ENCODE data around the gene NDRG3.

DNA sequence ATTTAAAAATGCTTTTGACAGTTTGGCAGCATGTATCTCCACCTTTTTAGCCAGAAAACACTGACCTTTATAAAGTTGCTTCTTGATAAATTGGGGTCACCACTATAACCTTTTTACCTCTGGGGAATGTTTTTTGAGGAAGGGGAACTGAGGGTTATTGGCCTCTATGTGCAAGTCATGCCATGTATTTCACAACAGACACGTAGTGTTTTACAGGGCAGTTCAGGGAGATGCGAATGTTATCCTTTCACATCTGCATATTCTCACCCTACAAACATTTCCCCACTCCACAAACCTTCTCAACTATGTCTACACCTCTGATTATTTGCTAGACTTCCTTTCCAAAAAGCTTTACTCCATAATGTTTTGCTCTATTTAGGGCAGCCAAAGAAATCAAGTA lies 82.9 kb downstream of the NDRG3 start:
- TF ChIP-seq, protein P1, sequence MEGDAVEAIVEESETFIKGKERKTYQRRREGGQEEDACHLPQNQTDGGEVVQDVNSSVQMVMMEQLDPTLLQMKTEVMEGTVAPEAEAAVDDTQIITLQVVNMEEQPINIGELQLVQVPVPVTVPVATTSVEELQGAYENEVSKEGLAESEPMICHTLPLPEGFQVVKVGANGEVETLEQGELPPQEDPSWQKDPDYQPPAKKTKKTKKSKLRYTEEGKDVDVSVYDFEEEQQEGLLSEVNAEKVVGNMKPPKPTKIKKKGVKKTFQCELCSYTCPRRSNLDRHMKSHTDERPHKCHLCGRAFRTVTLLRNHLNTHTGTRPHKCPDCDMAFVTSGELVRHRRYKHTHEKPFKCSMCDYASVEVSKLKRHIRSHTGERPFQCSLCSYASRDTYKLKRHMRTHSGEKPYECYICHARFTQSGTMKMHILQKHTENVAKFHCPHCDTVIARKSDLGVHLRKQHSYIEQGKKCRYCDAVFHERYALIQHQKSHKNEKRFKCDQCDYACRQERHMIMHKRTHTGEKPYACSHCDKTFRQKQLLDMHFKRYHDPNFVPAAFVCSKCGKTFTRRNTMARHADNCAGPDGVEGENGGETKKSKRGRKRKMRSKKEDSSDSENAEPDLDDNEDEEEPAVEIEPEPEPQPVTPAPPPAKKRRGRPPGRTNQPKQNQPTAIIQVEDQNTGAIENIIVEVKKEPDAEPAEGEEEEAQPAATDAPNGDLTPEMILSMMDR (IDR thresholded peaks at IDR 0.05), result no peak
- TF ChIP-seq POLR2A (IDR thresholded peaks at IDR 0.05) (no peak), POLR2AphosphoS5 (IDR thresholded peaks at IDR 0.05) (no peak)
